ENCODE measurements around the gene NTM.
A peak's percentile ranks its signal among the peaks of the same experiment; 100 is the strongest.

Gene NTM

DNA sequence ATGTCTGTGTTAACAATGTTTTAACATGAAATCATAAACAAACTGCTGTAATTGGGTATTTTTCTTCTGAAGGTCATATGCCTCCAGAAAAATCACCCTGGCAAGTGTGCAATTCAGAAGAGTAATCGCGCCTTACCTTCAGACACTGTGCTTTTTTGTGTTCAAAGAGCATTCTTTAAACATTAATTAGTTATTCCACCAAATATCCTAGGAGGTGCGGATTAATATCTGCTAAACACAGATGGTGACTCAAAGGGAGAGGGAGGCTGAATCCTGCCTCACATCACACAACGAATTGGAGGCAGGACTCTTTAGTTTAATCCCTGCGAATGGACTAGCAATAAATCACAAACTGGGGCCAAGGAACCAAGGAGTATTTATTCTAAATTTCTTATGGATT, 213.0 kb downstream of the NTM start:
- Histone ChIP-seq H3K9ac (ENCODE audit: low read length) (no peak overlapping the region), H3K4me1 (ENCODE audit: insufficient read depth, low read length, severe bottlenecking) (no peaks in the 10 kb centered on the region), H3K27ac (ENCODE audit: low read depth, low read length, poor library complexity, severe bottlenecking) (no peak overlapping the region), H4K20me1 (ENCODE audit: insufficient read depth, low read length) (no peaks in the 10 kb centered on the region), H3K79me2 (ENCODE audit: insufficient read depth, low read length) (no peaks in the 10 kb centered on the region), H2AFZ (ENCODE audit: low read length) (no peak overlapping the region), H3K9me3 (ENCODE audit: low read length) (no peaks in the 10 kb centered on the region), H3K4me2 (ENCODE audit: low read length) (no peak overlapping the region), H3K4me3 (ENCODE audit: low read depth, low read length, poor library complexity, severe bottlenecking) (no peak overlapping the region), H3K27me3 (ENCODE audit: insufficient read depth, low read length) (no peaks in the 10 kb centered on the region), H3F3A (ENCODE audit: insufficient read depth, low read length) (no peaks in the 10 kb centered on the region), H3K9me2 (ENCODE audit: low read depth, low read length) (no peaks in the 10 kb centered on the region), H3K36me3 (ENCODE audit: insufficient read depth, low read length) (no peaks in the 10 kb centered on the region)
- TF ChIP-seq, protein P1, sequence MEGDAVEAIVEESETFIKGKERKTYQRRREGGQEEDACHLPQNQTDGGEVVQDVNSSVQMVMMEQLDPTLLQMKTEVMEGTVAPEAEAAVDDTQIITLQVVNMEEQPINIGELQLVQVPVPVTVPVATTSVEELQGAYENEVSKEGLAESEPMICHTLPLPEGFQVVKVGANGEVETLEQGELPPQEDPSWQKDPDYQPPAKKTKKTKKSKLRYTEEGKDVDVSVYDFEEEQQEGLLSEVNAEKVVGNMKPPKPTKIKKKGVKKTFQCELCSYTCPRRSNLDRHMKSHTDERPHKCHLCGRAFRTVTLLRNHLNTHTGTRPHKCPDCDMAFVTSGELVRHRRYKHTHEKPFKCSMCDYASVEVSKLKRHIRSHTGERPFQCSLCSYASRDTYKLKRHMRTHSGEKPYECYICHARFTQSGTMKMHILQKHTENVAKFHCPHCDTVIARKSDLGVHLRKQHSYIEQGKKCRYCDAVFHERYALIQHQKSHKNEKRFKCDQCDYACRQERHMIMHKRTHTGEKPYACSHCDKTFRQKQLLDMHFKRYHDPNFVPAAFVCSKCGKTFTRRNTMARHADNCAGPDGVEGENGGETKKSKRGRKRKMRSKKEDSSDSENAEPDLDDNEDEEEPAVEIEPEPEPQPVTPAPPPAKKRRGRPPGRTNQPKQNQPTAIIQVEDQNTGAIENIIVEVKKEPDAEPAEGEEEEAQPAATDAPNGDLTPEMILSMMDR (IDR thresholded peaks at IDR 0.05; ENCODE audit: low read length), result no peak
- no peak for TF ChIP-seq EZH2 (IDR thresholded peaks at IDR 0.05; ENCODE audit: borderline replicate concordance, low read length)

DNA sequence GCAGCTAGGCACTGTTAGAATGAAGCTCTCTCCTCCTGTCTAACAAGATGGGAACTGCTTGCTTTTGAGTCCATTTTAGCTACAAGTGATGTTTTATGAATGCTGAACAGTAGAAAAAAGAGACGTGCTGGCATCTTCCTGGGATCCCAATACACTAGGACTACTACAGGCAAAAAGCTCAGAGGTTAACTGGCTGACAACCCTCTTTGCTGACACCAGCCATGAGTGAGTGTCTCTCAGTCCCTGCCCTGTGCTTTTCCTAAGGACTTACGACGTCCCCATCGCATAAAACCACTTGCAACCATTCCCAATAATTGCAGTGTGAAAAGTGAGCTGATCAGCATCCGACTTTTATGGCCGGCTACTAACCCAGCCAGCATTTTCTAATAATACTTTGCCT, 213.5 kb downstream of the NTM start:
- no peaks in the 10 kb centered on the region for H3K9me3 ChIP-seq (ENCODE audit: low read length)
- H4K20me1 ChIP-seq (ENCODE audit: insufficient read depth, low read length), result no peaks in the 10 kb centered on the region
- no peaks in the 10 kb centered on the region for H3K27me3 ChIP-seq (ENCODE audit: insufficient read depth, low read length)
- no peaks in the 10 kb centered on the region for H3K9me2 ChIP-seq (ENCODE audit: low read depth, low read length)
- H3K4me2 ChIP-seq (ENCODE audit: low read length), result no peak overlapping the region
- no peaks in the 10 kb centered on the region for H3F3A ChIP-seq (ENCODE audit: insufficient read depth, low read length)
- no peak for TF ChIP-seq EZH2 (IDR thresholded peaks at IDR 0.05; ENCODE audit: borderline replicate concordance, low read length)
- no peak overlapping the region for H3K27ac ChIP-seq (ENCODE audit: low read depth, low read length, poor library complexity, severe bottlenecking)
- no peak overlapping the region for H3K4me3 ChIP-seq (ENCODE audit: low read depth, low read length, poor library complexity, severe bottlenecking)
- no peak overlapping the region for H3K9ac ChIP-seq (ENCODE audit: low read length)
- no peak overlapping the region for H2AFZ ChIP-seq (ENCODE audit: low read length)
- H3K36me3 ChIP-seq (ENCODE audit: insufficient read depth, low read length), result no peaks in the 10 kb centered on the region
- H3K79me2 ChIP-seq (ENCODE audit: insufficient read depth, low read length), result no peaks in the 10 kb centered on the region
- H3K4me1 ChIP-seq (ENCODE audit: insufficient read depth, low read length, severe bottlenecking), result no peaks in the 10 kb centered on the region

DNA sequence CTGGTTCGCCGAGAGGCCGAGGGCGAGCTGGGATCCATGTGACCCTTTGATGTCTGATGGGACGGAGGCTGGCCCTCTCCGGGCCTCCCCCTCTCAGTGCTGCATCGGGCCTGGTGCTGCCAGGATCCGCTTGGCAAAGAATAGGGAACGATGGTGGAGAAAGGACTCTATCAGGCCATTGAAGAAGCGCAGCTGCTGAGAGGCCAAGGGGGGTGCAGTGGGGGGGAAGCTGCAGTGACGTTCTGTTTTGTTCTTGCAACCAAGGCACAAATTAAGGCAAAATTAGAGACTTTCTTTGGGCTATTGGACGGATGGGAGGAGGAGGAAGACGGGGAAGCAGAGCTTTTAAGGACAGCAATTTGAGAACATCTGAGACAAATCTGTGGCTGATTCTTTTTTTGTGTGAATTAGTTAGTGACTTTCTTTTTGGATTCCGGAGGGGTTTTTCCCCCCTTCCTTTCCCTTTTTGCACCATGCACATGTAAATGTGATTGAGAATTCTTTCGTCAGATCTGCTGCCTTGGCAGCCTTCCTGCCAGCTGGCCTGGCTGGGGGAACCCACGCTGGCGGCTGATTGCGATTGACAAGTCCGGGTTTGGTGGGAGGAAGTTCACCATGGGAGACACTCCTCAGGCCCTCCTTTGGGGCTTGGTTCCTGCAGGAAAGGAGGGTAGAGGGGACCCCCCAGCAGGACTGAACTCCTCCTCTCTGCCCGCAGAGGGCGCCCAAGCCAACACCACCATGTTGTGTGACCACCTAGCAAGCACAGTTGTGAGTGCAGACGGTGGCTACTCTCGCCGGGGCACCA, 214.6 kb downstream of the NTM start:
- H3K4me2 ChIP-seq (ENCODE audit: low read length), result no peak overlapping the region
- H3K9ac ChIP-seq (ENCODE audit: low read length), result no peak overlapping the region
- H3K27me3 ChIP-seq (ENCODE audit: insufficient read depth, low read length), result no peaks in the 10 kb centered on the region
- H3K9me3 ChIP-seq (ENCODE audit: low read length), result no peaks in the 10 kb centered on the region
- H3K9me2 ChIP-seq (ENCODE audit: low read depth, low read length), result no peaks in the 10 kb centered on the region
- no peaks in the 10 kb centered on the region for H3K4me1 ChIP-seq (ENCODE audit: insufficient read depth, low read length, severe bottlenecking)
- H3K27ac ChIP-seq (ENCODE audit: low read depth, low read length, poor library complexity, severe bottlenecking), result no peak overlapping the region
- no peak overlapping the region for H2AFZ ChIP-seq (ENCODE audit: low read length)
- H3K4me3 ChIP-seq (ENCODE audit: low read depth, low read length, poor library complexity, severe bottlenecking), result no peak overlapping the region
- no peaks in the 10 kb centered on the region for H3K36me3 ChIP-seq (ENCODE audit: insufficient read depth, low read length)
- TF ChIP-seq EZH2 (IDR thresholded peaks at IDR 0.05; ENCODE audit: borderline replicate concordance, low read length), result no peak
- TF ChIP-seq, protein P1 (IDR thresholded peaks at IDR 0.05; ENCODE audit: low read length), result peak; percentile 32; the same call in 1 of the 2 replicates
- H3K79me2 ChIP-seq (ENCODE audit: insufficient read depth, low read length), result no peaks in the 10 kb centered on the region
- H3F3A ChIP-seq (ENCODE audit: insufficient read depth, low read length), result no peaks in the 10 kb centered on the region
- no peaks in the 10 kb centered on the region for H4K20me1 ChIP-seq (ENCODE audit: insufficient read depth, low read length)

DNA sequence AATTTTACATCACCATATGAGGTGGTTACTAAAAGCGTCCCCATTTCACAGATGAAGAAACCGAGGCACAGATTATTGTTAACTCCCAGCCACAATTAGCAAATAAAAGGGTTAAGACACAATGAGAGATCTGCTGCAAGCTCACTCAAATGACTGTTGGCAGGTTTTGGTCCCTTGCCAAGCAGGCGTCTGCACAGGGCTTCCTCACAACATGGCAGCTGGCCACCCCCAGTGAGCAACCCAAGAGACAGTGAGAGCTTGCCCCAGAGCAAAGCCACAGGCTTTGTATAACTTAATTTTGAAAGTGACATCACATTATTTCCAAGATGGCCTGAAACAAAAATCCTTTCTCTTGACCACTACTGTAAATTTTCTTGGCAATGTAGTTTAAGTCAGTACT, 217.6 kb downstream of the NTM start:
- no peaks in the 10 kb centered on the region for H3K9me2 ChIP-seq (ENCODE audit: low read depth, low read length)
- H2AFZ ChIP-seq (ENCODE audit: low read length), result no peak overlapping the region
- H3K9ac ChIP-seq (ENCODE audit: low read length), result no peak overlapping the region
- no peaks in the 10 kb centered on the region for H3K36me3 ChIP-seq (ENCODE audit: insufficient read depth, low read length)
- H3K4me3 ChIP-seq (ENCODE audit: low read depth, low read length, poor library complexity, severe bottlenecking), result no peak overlapping the region
- H4K20me1 ChIP-seq (ENCODE audit: insufficient read depth, low read length), result no peaks in the 10 kb centered on the region
- no peaks in the 10 kb centered on the region for H3K79me2 ChIP-seq (ENCODE audit: insufficient read depth, low read length)
- TF ChIP-seq, protein P1 (IDR thresholded peaks at IDR 0.05; ENCODE audit: low read length), result no peak
- TF ChIP-seq EZH2 (IDR thresholded peaks at IDR 0.05; ENCODE audit: borderline replicate concordance, low read length), result no peak
- no peaks in the 10 kb centered on the region for H3K4me1 ChIP-seq (ENCODE audit: insufficient read depth, low read length, severe bottlenecking)
- H3K27ac ChIP-seq (ENCODE audit: low read depth, low read length, poor library complexity, severe bottlenecking), result no peak overlapping the region
- no peak overlapping the region for H3K4me2 ChIP-seq (ENCODE audit: low read length)
- H3K27me3 ChIP-seq (ENCODE audit: insufficient read depth, low read length), result no peaks in the 10 kb centered on the region
- no peaks in the 10 kb centered on the region for H3F3A ChIP-seq (ENCODE audit: insufficient read depth, low read length)
- H3K9me3 ChIP-seq (ENCODE audit: low read length), result no peaks in the 10 kb centered on the region

Measured in OCI-LY1 (cell line).